ENCODE results near the gene DNAJC11. TPM values are rescaled to one million over a fixed set of nuclear protein-coding genes. Genes with fewer than 3 reads are reported as not detected.

Gene DNAJC11, protein sequence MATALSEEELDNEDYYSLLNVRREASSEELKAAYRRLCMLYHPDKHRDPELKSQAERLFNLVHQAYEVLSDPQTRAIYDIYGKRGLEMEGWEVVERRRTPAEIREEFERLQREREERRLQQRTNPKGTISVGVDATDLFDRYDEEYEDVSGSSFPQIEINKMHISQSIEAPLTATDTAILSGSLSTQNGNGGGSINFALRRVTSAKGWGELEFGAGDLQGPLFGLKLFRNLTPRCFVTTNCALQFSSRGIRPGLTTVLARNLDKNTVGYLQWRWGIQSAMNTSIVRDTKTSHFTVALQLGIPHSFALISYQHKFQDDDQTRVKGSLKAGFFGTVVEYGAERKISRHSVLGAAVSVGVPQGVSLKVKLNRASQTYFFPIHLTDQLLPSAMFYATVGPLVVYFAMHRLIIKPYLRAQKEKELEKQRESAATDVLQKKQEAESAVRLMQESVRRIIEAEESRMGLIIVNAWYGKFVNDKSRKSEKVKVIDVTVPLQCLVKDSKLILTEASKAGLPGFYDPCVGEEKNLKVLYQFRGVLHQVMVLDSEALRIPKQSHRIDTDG
- 40.3 and 46.1 TPM in 2 replicates for total RNA-seq (2014; rRNA removed; shearing (Covaris generic))

DNA sequence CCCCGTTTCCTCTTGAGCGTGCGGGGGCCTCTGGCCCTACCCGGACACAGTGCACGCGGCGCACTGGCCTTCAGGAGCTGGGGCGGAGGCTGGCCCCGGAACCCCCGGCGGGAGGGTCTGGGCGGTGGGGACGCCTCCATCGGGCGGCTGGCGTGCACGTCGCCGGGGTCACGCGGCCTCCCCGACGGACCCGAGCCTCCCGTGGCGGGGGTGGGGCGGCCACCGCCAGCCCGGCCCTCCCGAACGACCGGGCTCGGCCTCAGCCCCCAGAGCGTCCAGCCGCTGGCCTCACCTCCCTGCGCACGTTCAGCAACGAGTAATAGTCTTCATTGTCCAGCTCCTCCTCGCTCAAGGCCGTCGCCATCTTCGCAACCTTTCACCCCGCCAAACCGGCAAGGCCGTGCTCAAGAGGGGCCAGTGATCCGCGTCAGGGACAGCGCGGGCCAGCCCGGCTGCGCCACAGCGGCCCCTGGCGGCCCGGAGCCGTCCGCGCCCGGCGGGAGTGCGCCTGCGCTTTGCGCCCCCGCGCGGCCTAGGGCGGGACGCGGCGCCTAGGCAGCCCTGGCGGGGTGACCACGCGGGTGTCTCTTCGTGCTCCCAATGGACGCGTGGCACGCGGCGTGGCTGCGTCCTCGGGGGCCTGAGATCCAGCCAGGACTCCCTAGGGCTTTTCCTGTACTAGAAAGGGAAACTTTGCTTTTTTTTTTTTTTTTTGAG lies at the start of gene DNAJC11:
TSS of gene DNAJC11 (minus strand) at position 380 of the 717 bp plus-strand sequence. CDS start at position 364, 16 bp downstream.
- peak; percentile 84 for DNase-seq (ENCODE audit: low read depth)

DNA sequence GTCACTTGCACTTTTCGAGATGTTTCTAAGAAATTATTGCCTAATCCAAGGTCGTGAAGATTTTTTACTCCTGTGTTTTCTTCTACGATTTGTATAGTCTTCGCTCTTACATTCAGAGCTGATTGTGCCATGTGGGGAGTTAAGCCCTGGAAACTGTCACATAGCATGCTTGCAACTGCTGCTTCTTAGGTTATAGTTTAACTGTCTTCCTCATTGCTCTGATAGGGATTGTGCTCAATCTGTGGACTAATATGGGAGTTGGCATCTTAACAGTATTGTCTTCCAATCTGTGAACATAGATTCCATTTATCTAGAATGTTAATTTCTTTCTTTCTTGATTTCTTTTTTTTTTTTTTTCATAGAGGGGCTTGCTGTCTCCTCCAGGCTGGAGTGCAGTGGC lies 48.9 kb upstream of the DNAJC11 start:
- DNase-seq (ENCODE audit: low read depth) = no peak

DNA sequence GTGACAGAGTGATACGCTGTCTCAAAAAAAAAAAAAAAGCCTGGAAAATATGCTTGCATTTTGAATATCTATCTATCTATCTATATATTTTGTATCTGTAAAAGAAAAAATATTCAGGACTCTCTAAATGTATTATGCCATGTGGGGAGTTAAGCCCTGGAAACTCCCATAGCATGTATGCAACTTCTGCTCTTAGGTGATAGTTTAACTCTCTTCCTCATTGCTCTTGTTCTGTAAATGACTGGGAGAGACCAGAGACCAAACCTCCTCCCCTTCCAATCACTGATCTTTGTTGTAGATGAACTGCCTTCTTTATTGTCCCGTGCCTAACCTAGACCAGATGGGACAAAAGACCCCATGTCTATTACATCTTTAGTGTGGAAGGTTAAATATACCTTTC lies 46.1 kb upstream of the DNAJC11 start:
- DNase-seq (ENCODE audit: low read depth) = no peak

DNA sequence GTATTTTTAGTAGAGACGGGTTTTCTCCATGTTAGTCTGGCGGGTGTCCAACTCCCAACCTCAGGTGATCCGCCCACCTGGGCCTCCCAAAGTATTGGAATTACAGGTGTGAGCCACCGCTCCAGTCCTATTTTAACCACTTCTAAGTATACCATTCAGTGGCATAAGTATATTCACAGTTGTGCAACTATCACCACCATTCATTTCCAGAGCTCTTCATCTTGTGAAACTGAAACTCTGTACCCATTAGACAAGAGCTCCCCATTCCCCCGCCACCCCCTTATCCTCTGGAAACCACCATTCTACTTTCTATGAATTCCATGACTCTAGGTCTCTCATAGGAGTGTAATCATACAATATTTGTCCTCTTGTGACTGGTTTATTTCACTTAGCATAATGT lies 43.5 kb upstream of the DNAJC11 start:
- DNase-seq (ENCODE audit: low read depth) = no peak

DNA sequence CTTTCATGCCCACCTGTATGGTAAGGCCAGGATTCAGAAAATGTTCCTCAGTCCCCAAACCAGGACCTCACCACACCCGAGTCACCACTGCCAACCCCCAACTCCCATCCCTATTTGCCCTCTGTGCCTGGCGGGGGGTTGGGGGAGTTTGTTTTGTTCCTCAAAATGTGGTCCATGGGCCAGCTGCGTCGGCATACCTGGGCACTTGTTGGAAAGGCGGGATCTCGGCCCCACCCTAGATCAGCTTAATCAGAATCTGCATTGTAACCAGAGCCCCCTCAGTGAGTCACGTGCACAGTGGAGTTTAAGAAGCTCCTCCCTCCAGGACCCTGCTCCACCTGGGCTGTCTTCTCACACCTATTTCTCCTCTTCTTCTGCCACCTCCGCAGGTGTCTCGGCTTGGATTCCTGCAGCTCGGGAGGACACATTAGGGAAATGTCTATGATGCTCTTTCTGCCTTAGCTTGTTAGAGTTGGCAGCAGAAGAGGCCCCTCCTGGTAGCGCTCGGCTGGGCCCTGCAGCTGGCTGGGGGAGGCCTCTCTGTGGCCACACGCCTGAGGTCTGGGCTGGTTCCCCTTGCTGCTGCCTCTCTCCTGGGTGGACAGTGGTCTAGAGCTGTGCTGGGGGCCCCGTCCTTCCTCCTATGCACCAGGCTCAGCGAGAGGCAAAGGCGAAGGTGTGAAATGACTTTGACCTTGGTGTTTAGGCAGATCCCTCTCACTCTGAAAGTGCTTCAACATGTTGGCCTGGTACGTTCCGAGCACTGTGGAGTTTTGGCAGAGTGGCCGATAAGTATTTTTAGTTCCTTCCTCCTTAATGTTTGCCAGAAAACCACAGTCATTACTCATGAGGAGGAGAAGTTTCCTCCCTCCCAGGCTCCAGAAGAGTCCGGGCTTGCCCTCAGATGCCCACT lies 41.8 kb upstream of the DNAJC11 start:
- peak; percentile 90 for DNase-seq (ENCODE audit: low read depth)

DNA sequence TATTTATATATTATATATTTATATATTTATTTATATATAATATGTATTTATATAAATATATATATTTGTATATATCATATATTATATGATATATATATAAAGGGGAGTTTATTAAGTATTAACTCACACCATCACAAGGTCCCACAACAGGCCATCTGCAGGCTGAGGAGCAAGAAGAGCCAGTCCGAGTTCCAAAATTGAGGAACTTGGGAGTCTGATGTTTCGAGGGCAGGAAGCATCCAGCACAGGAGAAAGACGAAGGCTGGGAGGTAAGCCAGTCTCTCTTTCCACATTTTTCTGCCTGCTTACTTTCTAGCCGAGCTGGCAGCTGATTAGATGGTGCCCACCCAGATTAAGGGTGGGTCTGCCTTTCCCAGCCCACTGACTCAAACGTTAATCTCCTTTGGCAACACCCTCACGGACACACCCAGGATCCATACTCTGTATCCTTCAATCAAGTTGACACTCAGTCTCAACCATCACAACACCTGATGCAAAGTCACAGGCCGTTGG lies 41.1 kb upstream of the DNAJC11 start:
- DNase-seq (ENCODE audit: low read depth) = peak; percentile 26

DNA sequence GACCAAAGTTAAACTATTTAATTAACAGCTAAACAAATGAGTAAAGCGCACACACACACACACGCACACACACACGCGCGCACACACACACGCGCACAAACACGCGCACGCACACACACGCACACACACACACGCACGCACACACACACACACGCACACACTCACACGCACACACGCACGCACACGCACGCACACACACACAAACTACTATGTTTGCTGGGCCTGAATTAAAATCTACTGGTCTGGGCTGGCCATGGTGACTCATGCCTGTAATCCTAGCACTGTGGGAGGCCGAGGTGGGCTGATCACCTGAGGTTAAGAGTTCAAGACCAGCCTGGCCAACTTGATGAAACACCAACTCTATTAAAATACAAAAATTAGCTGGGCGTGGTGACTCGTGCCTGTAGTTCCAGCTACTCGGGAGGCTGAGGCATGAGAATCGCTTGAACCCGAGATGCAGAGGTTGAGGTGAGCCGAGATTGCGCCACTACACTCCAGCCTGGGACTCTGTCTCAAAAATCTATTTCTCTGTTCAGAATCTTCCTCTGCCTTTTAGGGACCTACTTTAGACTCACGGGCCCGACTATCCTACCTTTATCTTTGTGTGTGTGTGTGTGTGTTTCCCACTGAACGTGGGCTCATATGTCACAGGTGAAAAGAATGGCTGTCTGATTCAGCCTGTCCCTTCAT lies 37.5 kb upstream of the DNAJC11 start:
- peak; percentile 42 for DNase-seq (ENCODE audit: low read depth)

DNA sequence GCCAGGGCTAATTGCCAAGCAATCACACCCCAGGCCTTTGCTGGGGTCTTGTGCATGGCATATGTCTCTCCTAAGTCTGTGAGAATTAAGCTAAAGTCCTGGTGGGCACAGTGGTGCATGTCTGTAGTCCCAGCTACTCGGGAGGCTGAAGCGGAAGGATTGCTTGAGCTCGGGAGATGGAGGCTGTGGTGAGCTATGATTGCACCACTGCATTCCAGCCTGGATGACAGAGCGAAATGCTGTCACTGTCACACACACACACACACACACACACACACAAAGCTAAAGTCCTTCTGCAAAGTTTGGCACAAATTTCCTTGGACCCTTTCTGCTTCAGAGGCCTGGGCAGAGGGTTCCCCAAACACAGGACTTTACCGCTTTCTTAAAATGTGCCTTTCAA lies 31.3 kb upstream of the DNAJC11 start:
- peak; percentile 16 for DNase-seq (ENCODE audit: low read depth)

DNA sequence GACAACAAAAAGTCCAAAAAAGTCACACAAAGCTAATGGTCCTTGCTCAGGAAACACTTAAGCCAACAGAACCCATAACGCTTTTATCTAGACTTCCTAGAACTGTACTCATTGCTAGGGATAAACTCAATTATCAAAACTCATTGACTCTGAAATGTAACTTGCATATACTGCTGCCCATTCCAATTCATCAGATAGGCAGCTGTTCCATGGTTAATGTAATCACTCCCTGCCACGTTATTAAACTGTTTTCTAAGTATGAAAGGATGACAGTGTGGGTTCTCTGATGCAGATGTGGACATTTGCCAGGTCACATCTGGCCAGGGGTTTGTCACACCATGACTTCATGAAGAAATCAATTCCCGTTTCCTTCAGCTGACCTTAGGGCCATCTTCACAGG lies 30.3 kb upstream of the DNAJC11 start:
- no peak for DNase-seq (ENCODE audit: low read depth)

DNA sequence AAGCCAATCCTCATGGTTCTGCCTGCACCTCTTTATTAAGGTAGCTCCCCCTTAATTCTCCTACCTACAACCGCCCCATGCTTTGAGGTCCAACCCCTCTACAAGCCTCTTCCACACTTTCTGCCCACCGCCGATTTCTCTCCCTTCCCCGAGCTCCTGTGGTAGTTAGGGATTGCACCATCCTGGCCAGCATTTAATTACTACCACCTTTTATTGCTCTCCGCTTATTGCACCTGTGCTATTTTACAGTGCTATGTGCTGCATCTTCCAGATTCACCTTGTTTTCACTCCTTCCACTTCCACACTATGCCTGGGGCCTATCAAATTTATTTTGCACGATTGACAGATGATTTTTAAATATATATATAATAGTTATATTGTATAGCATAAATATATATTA lies 29.3 kb upstream of the DNAJC11 start:
- no peak for DNase-seq (ENCODE audit: low read depth)

DNA sequence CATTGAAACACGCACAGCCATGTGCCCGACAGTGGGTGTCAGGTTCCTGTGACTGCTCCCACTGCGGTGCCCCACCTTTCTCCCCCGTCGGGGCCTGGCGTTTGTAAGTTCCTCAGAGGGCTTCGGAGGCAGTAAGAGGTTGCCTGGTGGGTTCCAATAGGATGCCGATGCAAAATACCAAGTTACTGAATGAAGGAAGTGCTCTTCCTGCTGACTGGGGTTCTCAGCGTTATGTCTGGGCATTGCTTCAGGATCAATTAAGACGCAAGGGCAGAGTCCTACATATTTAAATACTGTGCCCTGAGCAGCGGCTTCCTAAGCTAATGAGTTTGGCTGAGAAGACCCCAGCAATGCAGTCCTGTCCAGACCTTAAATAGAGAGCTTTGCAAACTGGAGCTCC lies 28.9 kb upstream of the DNAJC11 start:
- DNase-seq (ENCODE audit: low read depth) = no peak

DNA sequence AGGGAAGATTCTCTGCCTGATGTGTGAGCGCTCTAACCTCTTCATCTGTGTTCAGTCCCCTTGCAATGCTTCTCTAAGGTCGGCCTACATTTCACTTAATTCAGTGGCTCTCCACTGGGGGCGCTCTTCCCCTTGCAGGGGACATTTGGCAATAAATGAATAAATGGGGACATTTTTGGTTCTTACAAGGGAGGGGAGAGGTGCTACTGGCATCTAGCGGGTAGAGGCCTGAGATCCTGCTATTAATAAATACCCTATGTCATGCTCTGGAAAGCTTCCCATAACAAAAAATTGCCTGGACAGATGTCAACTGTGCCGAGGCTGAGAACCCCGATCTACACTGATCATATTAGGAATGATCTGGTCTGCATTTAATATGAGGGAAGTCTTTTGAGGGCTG lies 25.9 kb upstream of the DNAJC11 start:
- DNase-seq (ENCODE audit: low read depth) = peak; percentile 59

DNA sequence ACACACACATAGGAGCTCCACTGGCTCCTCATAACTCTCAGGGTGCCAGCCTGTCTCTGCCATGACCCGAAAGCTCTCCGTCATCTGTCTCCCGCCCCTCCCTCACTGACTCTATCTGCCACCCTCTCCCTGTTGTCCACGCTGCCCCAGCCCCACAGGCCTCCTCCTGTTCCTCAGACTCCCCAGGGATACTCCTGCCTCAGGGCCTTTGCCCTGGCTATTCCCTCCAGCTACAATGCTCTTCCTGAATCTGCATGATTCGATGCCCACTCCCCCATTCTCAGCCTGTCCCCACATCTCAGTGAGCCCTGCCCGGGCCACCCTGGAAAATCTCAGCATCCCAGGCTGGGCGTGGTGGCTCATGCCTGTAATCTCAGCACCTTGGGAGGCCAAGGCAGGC lies 24.6 kb upstream of the DNAJC11 start:
- no peak for DNase-seq (ENCODE audit: low read depth)

DNA sequence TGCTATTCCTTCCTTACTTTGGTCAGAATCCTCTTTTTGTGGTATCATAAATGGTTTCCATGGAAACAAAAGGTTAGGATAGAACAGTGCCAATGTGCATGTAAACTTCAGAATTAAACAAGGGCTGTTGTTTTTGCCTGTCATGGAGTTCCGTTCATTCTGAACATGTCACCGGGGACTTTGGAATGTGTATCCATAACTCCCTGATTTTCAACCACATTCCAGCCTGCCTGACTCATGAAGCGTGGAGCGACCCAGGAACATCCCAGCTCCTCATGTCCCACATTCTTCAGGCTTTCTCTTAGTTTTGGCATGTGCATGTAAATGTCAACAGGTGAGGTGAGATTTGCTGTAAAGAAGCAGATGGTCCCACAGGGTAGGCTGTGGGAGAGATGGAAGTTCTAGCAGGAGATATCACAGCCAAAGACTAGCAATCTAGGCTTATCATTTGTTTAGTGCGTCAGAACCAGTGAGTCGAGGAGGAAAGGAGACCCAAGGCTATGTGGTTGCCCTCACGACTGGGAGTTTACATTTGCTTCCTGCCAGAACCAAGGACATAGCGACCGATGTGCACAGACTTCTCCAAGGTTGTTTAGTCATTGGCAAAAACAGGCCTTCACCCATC lies 23.0 kb upstream of the DNAJC11 start:
- peak; percentile 95 for DNase-seq (ENCODE audit: low read depth)

DNA sequence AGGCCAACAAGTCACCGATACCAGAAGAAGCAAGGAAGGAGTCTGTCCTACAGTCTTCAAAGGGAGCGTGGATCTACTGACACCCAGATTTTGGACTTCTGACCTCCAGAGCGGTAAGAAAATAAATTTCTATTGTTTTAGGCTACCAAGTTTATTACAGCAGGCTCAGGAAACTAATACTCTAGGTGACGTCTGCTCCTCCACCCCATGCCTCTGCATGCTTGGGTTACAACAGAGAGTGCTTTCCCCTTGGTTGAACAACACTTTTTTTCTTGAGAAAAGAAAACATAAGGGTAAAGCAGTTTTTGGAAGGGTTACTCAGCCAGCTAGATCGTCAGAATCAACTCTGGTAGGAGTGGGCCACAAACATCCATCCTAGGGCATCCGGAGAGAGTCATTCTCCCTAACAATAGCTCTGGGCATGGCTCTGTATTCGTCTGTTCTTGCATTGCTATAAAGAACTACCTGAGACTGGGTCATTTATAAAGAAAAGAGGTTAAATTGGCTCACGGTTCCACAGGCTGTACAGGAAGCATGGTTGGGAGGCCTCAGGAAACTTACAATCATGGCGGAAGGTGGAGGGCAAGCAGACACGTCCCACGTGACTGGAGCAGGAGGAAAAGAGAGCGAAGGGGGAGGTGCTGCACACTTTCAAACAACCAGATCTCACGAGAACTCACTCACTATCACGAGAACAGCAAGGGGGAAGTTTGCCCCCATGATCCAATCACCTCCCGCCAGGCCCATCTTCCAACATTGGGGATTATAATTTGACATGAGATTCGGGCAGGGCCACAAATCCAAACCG lies 22.2 kb upstream of the DNAJC11 start:
- DNase-seq (ENCODE audit: low read depth) = no peak

DNA sequence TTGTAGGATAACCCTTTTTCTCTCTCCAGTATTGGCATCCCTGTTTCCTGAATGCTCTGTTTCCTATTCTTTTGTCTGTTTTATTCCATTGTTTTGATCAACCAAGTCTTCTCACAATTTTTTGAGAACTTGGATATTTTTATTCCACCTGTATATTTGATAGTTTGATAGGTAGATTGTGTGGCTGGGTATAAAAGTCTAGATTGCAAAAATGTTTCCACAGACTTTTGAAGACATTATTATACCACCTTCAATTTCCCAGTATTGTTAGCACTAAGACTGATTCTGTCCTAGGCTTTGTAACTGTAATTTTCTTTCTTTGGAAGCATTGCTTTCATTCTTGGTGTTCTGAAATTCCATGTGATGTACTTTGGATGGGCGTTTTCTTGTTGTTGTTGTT lies 9.6 kb upstream of the DNAJC11 start:
- no peak for DNase-seq (ENCODE audit: low read depth)

DNA sequence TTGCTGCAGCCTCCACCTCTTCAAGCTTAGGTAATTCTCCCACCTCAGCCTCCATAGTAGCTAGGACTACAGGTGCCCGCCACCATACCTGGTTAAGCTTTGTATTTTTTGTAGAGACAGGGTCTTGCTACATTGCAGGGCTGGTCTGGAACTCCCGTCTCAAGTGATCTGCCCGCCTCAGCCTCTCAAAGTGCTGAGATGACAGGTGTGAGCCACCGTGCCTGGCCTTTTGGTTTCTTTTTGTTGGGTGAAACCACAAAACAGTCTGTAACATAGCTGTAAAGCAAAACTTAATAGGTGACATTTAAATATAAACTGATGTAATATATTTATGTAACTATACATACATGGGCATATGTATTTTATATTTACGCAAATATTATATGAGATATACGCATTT lies 3.1 kb upstream of the DNAJC11 start:
- no peak for DNase-seq (ENCODE audit: low read depth)

DNA sequence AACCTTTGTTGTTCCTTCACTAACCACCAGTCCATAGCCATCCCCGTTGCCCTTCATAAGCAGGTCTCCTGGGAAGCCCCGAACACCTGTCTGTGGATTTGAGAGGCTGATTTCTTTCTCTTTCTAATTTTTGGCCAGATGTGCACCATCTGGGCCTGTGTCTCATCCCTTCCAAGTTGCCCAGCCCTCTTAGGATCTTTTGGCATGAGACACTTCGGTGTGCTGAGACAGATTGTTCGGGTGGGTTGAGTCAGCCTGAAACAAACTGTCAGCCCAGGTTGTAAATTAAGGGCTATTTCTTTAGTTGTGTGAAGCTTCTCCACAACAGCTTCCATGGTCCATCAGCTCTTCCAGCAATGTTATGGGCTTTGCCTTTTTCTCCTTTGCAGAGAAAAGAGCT lies 1.4 kb upstream of the DNAJC11 start:
- DNase-seq (ENCODE audit: low read depth) = no peak

DNA sequence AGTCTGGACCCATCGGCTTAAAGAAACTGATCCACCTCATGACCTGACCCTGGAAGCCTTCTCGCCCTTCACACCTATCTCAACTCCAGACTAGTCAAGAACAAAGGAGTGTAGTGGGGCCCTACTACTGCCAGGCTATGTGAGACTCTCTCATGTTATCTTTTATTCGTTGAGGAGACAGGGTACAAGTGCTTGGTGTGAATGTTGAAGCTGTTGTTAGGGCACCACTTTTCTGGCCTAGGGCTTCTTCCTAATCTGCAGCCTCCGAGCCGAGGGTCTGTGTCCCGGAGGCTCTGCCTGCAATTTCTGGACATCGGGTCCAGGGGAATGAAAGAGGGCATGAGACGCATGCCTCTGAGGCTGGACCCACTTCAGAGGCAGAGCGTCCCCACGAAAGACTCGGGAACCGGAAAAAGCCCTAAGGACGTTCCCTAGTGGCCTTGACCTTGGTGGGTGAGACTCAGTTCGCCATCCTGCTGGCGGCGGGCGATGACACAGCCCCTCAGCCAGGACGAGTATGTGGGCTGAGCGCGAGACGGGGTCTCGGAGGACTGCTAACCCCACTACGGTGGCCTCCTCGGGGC lies 671 bp downstream of the DNAJC11 start:
- DNase-seq (ENCODE audit: low read depth) = no peak
